ENCODE data around the gene SPIRE1. TPM values are rescaled to one million over a fixed set of nuclear protein-coding genes. Genes with fewer than 3 reads are reported as not detected.

Gene SPIRE1
- total RNA-seq, 1 donor from 2014 or later: 47.0 TPM

- peaks cover 4% of the 10 kb centered on the region for H3K9me3 Mint-ChIP-seq (ENCODE audit: unreplicated experiment)
- H3K4me1 Mint-ChIP-seq (ENCODE audit: unreplicated experiment): no peaks in the 10 kb centered on the region
- no peak for TF ChIP-seq CTCF (IDR thresholded peaks at IDR 0.05)
- no peak overlapping the region for H3K4me3 Mint-ChIP-seq (ENCODE audit: unreplicated experiment)
- no peaks in the 10 kb centered on the region for H3K27me3 Mint-ChIP-seq (ENCODE audit: unreplicated experiment)
- H3K36me3 Mint-ChIP-seq (ENCODE audit: unreplicated experiment): peaks cover 27% of the 10 kb centered on the region
- no peak for DNase-seq (ENCODE audit: extremely low spot score, unreplicated experiment)
- H3K27ac Mint-ChIP-seq (ENCODE audit: unreplicated experiment): no peak overlapping the region
These were observed 214.4 kb downstream of the SPIRE1 start for GRCh38 chr18:12443551-12443950.

GRCh38 chr18:12442946-12443345 lies 215.0 kb downstream of the SPIRE1 start:
- DNase-seq (ENCODE audit: extremely low spot score, unreplicated experiment): no peak
- Mint-ChIP-seq H3K4me3 (ENCODE audit: unreplicated experiment) (no peak overlapping the region), H3K4me1 (ENCODE audit: unreplicated experiment) (no peaks in the 10 kb centered on the region), H3K27me3 (ENCODE audit: unreplicated experiment) (no peaks in the 10 kb centered on the region), H3K27ac (ENCODE audit: unreplicated experiment) (no peak overlapping the region), H3K9me3 (ENCODE audit: unreplicated experiment) (peaks cover 4% of the 10 kb centered on the region), H3K36me3 (ENCODE audit: unreplicated experiment) (peaks cover 29% of the 10 kb centered on the region)
- TF ChIP-seq CTCF (IDR thresholded peaks at IDR 0.05): no peak

GRCh38 chr18:12441475-12442034 lies 216.4 kb downstream of the SPIRE1 start:
- peaks cover 24% of the 10 kb centered on the region for H3K36me3 Mint-ChIP-seq (ENCODE audit: unreplicated experiment)
- H3K27me3 Mint-ChIP-seq (ENCODE audit: unreplicated experiment): no peaks in the 10 kb centered on the region
- DNase-seq (ENCODE audit: extremely low spot score, unreplicated experiment): no peak
- no peak overlapping the region for H3K4me3 Mint-ChIP-seq (ENCODE audit: unreplicated experiment)
- H3K27ac Mint-ChIP-seq (ENCODE audit: unreplicated experiment): no peak overlapping the region
- H3K9me3 Mint-ChIP-seq (ENCODE audit: unreplicated experiment): peaks cover 4% of the 10 kb centered on the region
- H3K4me1 Mint-ChIP-seq (ENCODE audit: unreplicated experiment): no peaks in the 10 kb centered on the region
- TF ChIP-seq CTCF (IDR thresholded peaks at IDR 0.05): no peak

GRCh38 chr18:12438257-12438656 lies 219.7 kb downstream of the SPIRE1 start:
- no peak overlapping the region for H3K27ac Mint-ChIP-seq (ENCODE audit: unreplicated experiment)
- H3K4me3 Mint-ChIP-seq (ENCODE audit: unreplicated experiment): no peak overlapping the region
- no peaks in the 10 kb centered on the region for H3K27me3 Mint-ChIP-seq (ENCODE audit: unreplicated experiment)
- H3K4me1 Mint-ChIP-seq (ENCODE audit: unreplicated experiment): no peaks in the 10 kb centered on the region
- H3K9me3 Mint-ChIP-seq (ENCODE audit: unreplicated experiment): no peaks in the 10 kb centered on the region
- DNase-seq (ENCODE audit: extremely low spot score, unreplicated experiment): no peak
- TF ChIP-seq CTCF (IDR thresholded peaks at IDR 0.05): no peak
- H3K36me3 Mint-ChIP-seq (ENCODE audit: unreplicated experiment): peaks cover 9% of the 10 kb centered on the region

GRCh38 chr18:12435867-12436266 lies 222.0 kb downstream of the SPIRE1 start:
- H3K9me3 Mint-ChIP-seq (ENCODE audit: unreplicated experiment): no peaks in the 10 kb centered on the region
- peaks cover 10% of the 10 kb centered on the region for H3K36me3 Mint-ChIP-seq (ENCODE audit: unreplicated experiment)
- TF ChIP-seq CTCF (IDR thresholded peaks at IDR 0.05): no peak
- no peak for DNase-seq (ENCODE audit: extremely low spot score, unreplicated experiment)
- no peaks in the 10 kb centered on the region for H3K4me1 Mint-ChIP-seq (ENCODE audit: unreplicated experiment)
- no peaks in the 10 kb centered on the region for H3K27me3 Mint-ChIP-seq (ENCODE audit: unreplicated experiment)
- H3K4me3 Mint-ChIP-seq (ENCODE audit: unreplicated experiment): no peak overlapping the region
- H3K27ac Mint-ChIP-seq (ENCODE audit: unreplicated experiment): no peak overlapping the region

All from osteocyte (in vitro differentiated cells).